SK-N-SH treated with all-trans-retinoic acid at 6 μM for 48 hours (cell line): Measurements from ENCODE around the gene MACROD1.

Experiments used
- CSDC2 ChIP-seq: fragments of 250-450 bp; sonication (Bioruptor Pico); IDR thresholded peaks from 2 replicates; pipeline ENCODE4 v1.5.0; 2020; ENCODE audit warnings: mild to moderate bottlenecking, moderate library complexity
- POU6F1 ChIP-seq: fragments of 250-450 bp; sonication (Bioruptor Pico); IDR thresholded peaks from 2 replicates; pipeline ENCODE4 v1.8.0; 2021; ENCODE audit warnings: low read depth, mild to moderate bottlenecking, moderate library complexity, borderline replicate concordance
- ZNF70 ChIP-seq: fragments of 450-650 bp; formaldehyde crosslinking; IDR thresholded peaks from 2 replicates; pipeline ENCODE4 v1.5.0; 2020; ENCODE audit warnings: mild to moderate bottlenecking, moderate library complexity

GRCh38 chr11:63969461-63969860, 196.5 kb downstream of the MACROD1 start:
- TF ChIP-seq ZNF70 (CRISPR knock-in tag) (no peak), CSDC2 (no peak), POU6F1 (CRISPR knock-in tag) (no peak)
